Activated T-cell treated with anti-CD3 and anti-CD28 coated beads, Interleukin-2, amount 50 U/mL, for 4 hours (primary cell): ENCODE measurements around the gene NLGN1. TPM values are rescaled to one million over a fixed set of nuclear protein-coding genes. Genes with fewer than 3 reads are reported as not detected.

Source experiments
- ATAC-seq, 2 donors: fragments of 200-7000 bp; cut with Tn5 transposase; one replicate each; pipeline ENCODE4 v1.10.0; 2021
- DNase-seq: peaks from one replicate; pipeline ENCODE4 v3.0.0-alpha.2; 2020
- H3K27me3 Mint-ChIP-seq: one replicate; pipeline ENCODE4 v1.8.0; 2021; ENCODE audit warnings: low read depth, mixed read lengths
- H3K36me3 Mint-ChIP-seq: one replicate; pipeline ENCODE4 v1.8.0; 2022; ENCODE audit warnings: mixed read lengths; ENCODE audit not compliant: insufficient read depth
- H3K4me1 Mint-ChIP-seq: one replicate; pipeline ENCODE4 v1.8.0; 2021; ENCODE audit warnings: low read depth, mixed read lengths
- H3K4me3 Mint-ChIP-seq: one replicate; pipeline ENCODE4 v1.8.0; 2021; ENCODE audit warnings: mild to moderate bottlenecking, moderate library complexity, mixed read lengths
- H3K9me3 Mint-ChIP-seq: one replicate; pipeline ENCODE4 v1.8.0; 2021; ENCODE audit warnings: mixed read lengths
- total RNA-seq, 3 donors: library from RNA; stranded (reverse); gene quantifications; one replicate each; pipeline ENCODE4 v1.2.1, GENCODE V29; 2021

The NLGN1 gene
- total RNA-seq, 3 donors from 2014 or later, result not detected

- ATAC-seq (no peak), DNase-seq (no peak)
- Mint-ChIP-seq H3K4me1 (no peaks in the 10 kb centered on the region), H3K27me3 (no peaks in the 10 kb centered on the region), H3K9me3 (peaks cover 6% of the 10 kb centered on the region), H3K4me3 (no peak overlapping the region), H3K36me3 (no peaks in the 10 kb centered on the region)
Observed at GRCh38 chr3:173890091-173890490, 492.5 kb downstream of the NLGN1 start.

GRCh38 chr3:173891272-173892100 lies 493.9 kb downstream of the NLGN1 start:
- Mint-ChIP-seq H3K4me1 (no peaks in the 10 kb centered on the region), H3K9me3 (peaks cover 6% of the 10 kb centered on the region), H3K27me3 (no peaks in the 10 kb centered on the region), H3K4me3 (no peak overlapping the region), H3K36me3 (no peaks in the 10 kb centered on the region)
- DNase-seq (no peak), ATAC-seq (no peak)

- no peak for DNase-seq
- H3K36me3 Mint-ChIP-seq, result no peaks in the 10 kb centered on the region
- H3K27me3 Mint-ChIP-seq, result no peaks in the 10 kb centered on the region
- peaks cover 6% of the 10 kb centered on the region for H3K9me3 Mint-ChIP-seq
- no peak overlapping the region for H3K4me3 Mint-ChIP-seq
- ATAC-seq, result no peak
- H3K4me1 Mint-ChIP-seq, result no peaks in the 10 kb centered on the region
Observed at GRCh38 chr3:173892547-173892946, 495.0 kb downstream of the NLGN1 start.

DNA sequence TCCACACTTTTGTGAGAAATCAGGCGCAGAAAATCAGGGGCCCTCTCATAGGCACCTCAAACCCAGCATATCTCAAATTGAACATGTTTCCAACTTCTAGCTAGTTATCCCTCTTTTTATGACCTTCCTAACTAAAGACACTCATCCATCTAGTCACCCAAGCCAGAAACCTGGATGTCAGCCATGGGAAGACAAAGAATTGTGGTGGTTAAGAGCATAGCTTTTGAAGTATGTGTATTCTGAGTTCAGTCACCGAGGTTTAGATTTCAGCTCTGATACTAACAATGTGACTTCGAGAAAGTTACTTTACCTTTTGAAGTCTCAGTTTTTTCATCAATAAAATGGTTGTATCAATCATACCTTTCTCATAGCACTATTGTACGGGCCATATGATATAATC lies 495.5 kb downstream of the NLGN1 start:
- no peaks in the 10 kb centered on the region for H3K27me3 Mint-ChIP-seq
- no peak overlapping the region for H3K4me3 Mint-ChIP-seq
- peaks cover 6% of the 10 kb centered on the region for H3K9me3 Mint-ChIP-seq
- ATAC-seq (no peak), DNase-seq (no peak)
- no peaks in the 10 kb centered on the region for H3K4me1 Mint-ChIP-seq
- H3K36me3 Mint-ChIP-seq, result no peaks in the 10 kb centered on the region

- Mint-ChIP-seq H3K9me3 (peaks cover 6% of the 10 kb centered on the region), H3K4me1 (no peaks in the 10 kb centered on the region), H3K36me3 (no peaks in the 10 kb centered on the region), H3K27me3 (no peaks in the 10 kb centered on the region), H3K4me3 (no peak overlapping the region)
- DNase-seq (no peak), ATAC-seq (no peak)
Observed at GRCh38 chr3:173893835-173894234, 496.3 kb downstream of the NLGN1 start.

GRCh38 chr3:173897631-173898030 lies 500.1 kb downstream of the NLGN1 start:
- H3K36me3 Mint-ChIP-seq, result no peaks in the 10 kb centered on the region
- H3K4me1 Mint-ChIP-seq, result no peaks in the 10 kb centered on the region

DNA sequence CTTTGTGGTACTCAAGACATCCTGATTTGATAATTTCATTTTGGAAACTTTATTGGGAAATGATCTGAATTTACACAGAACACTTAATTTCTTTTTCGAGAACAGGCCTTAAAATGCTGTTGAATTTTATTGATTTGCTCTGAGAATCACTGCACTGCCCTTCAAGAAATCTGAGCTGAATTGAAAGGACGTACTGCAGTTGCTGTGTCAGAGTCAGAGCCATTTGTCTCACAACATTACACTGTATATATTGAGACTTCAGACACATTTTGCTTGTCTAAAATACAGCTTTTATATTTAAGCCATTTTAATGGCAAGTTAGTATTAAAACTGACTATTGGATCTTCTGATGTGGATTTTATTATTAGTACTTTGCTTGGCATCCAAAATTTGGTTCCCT lies 504.1 kb downstream of the NLGN1 start:
- no peak for ATAC-seq
- no peaks in the 10 kb centered on the region for H3K9me3 Mint-ChIP-seq
- H3K27me3 Mint-ChIP-seq, result no peaks in the 10 kb centered on the region
- no peaks in the 10 kb centered on the region for H3K4me1 Mint-ChIP-seq
- H3K36me3 Mint-ChIP-seq, result no peaks in the 10 kb centered on the region
- DNase-seq, result no peak
- no peak overlapping the region for H3K4me3 Mint-ChIP-seq

More at GRCh38 chr3:173897631-173898030, 500.1 kb downstream of the NLGN1 start:
- no peak overlapping the region for H3K4me3 Mint-ChIP-seq
- no peak for ATAC-seq
- H3K9me3 Mint-ChIP-seq, result peaks cover 6% of the 10 kb centered on the region
- H3K27me3 Mint-ChIP-seq, result no peaks in the 10 kb centered on the region
- DNase-seq, result no peak

GRCh38 chr3:173902401-173902800 lies 504.9 kb downstream of the NLGN1 start:
- ATAC-seq (no peak), DNase-seq (no peak)
- Mint-ChIP-seq H3K27me3 (no peaks in the 10 kb centered on the region), H3K4me1 (no peaks in the 10 kb centered on the region), H3K36me3 (no peaks in the 10 kb centered on the region), H3K4me3 (no peak overlapping the region), H3K9me3 (no peaks in the 10 kb centered on the region)

DNA sequence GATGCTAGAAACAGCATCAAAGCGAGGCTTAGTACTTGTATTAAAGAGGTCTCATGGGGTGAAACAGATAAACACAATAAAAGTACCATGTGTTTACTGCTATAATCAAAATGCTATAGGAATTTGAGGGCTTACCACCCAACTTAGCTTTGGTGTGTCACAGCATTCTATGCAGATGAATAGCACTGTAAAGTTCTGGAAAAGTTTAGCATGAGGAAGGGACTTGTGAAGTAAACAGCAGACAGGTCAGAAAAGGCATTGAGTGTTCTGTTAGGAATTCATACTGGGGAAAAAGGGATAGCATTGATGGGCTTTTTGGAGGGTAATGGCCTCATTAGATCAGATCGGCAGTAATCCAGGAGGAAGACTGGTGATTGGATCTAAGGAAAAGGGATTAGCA lies 505.3 kb downstream of the NLGN1 start:
- no peak for DNase-seq
- Mint-ChIP-seq H3K4me1 (no peaks in the 10 kb centered on the region), H3K27me3 (no peaks in the 10 kb centered on the region), H3K36me3 (no peaks in the 10 kb centered on the region), H3K4me3 (no peak overlapping the region), H3K9me3 (no peaks in the 10 kb centered on the region)
- no peak for ATAC-seq

GRCh38 chr3:173905381-173905780 lies 507.8 kb downstream of the NLGN1 start:
- no peak for ATAC-seq
- Mint-ChIP-seq H3K4me3 (no peak overlapping the region), H3K27me3 (no peaks in the 10 kb centered on the region), H3K4me1 (no peaks in the 10 kb centered on the region), H3K36me3 (no peaks in the 10 kb centered on the region), H3K9me3 (peaks cover 4% of the 10 kb centered on the region)
- no peak for DNase-seq

DNA sequence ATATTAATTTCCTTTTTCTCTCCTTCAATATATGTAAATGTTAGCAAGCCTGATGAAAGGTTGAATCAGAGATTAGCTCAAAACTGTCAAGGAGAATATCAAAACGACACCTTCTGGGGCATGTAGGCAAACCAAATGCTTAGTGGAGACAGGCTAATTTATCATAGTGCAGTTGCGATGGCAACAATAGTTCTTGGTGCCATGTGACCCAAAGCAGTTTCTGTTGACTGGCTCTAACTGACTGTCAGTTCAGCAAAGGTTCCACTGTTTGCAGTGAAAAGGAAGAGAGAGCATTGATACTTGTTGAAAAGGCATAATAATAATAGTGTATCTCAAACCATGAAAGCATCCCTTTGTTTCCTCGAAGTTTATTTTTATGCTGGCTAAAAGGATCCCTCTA lies 513.9 kb downstream of the NLGN1 start:
- Mint-ChIP-seq H3K4me3 (no peak overlapping the region), H3K4me1 (no peaks in the 10 kb centered on the region), H3K36me3 (no peaks in the 10 kb centered on the region), H3K27me3 (no peaks in the 10 kb centered on the region), H3K9me3 (peaks cover 4% of the 10 kb centered on the region)
- ATAC-seq (no peak), DNase-seq (no peak)

GRCh38 chr3:173912126-173912525 lies 514.6 kb downstream of the NLGN1 start:
- Mint-ChIP-seq H3K36me3 (no peaks in the 10 kb centered on the region), H3K4me1 (no peaks in the 10 kb centered on the region), H3K27me3 (no peaks in the 10 kb centered on the region), H3K9me3 (peaks cover 4% of the 10 kb centered on the region), H3K4me3 (no peak overlapping the region)
- ATAC-seq (no peak), DNase-seq (no peak)

- Mint-ChIP-seq H3K36me3 (no peaks in the 10 kb centered on the region), H3K9me3 (peaks cover 4% of the 10 kb centered on the region), H3K4me1 (no peaks in the 10 kb centered on the region), H3K4me3 (no peak overlapping the region), H3K27me3 (no peaks in the 10 kb centered on the region)
- DNase-seq (no peak), ATAC-seq (no peak)
Observed at GRCh38 chr3:173913397-173913796, 515.9 kb downstream of the NLGN1 start.

DNA sequence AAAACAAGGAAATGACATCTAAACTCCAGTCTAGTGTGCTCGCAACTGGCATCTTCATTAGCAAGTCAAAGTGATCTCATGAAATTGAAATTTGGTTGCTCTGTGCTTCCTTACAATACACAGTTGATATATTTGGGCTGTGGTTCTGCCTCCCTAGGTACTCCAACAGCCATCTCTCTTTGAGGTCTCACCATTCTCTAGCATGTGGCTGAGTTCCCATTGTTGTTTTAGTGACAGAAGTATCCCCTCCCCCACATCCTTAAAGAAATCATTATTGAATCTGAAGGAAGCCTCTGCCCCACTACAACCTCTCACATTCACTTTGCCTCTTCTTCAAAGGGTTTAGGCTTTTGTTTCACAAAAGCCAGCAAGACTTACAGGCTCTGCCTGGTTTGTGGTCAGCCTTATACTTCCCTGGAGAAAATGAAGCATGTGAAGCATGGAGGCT lies 516.5 kb downstream of the NLGN1 start:
- DNase-seq (no peak), ATAC-seq (no peak)
- Mint-ChIP-seq H3K36me3 (no peaks in the 10 kb centered on the region), H3K9me3 (peaks cover 3% of the 10 kb centered on the region), H3K27me3 (no peaks in the 10 kb centered on the region), H3K4me3 (no peak overlapping the region), H3K4me1 (no peaks in the 10 kb centered on the region)

DNA sequence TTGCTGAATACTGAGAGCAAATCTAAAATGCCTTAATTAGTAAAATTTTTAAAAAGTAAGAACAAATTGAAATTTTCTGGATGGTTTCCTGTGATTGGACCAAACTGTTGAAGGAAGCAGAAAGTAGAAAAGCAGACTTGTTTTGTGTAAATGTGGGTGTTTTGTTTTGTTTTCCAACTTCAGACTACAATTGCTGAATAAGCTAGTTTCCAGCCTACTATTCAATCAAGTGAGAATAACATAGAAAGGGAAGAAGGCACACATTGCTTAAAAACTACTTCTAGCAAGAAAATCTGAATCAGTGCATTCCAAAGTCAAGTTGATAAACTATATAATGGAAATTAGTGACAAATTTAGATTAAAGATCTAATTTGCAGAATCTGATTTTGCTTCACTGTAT lies 519.3 kb downstream of the NLGN1 start:
- H3K4me3 Mint-ChIP-seq, result no peak overlapping the region
- no peaks in the 10 kb centered on the region for H3K36me3 Mint-ChIP-seq
- no peaks in the 10 kb centered on the region for H3K4me1 Mint-ChIP-seq
- no peak for ATAC-seq
- DNase-seq, result no peak
- H3K9me3 Mint-ChIP-seq, result peaks cover 3% of the 10 kb centered on the region
- H3K27me3 Mint-ChIP-seq, result no peaks in the 10 kb centered on the region
